ENCODE results near the gene SLC5A3.

GRCh38 chr21:34075091-34075425 lies 1.7 kb downstream of the SLC5A3 start:
- no peak for TF ChIP-seq POLR2A (IDR thresholded peaks at IDR 0.05)
- TF ChIP-seq CTCF (IDR thresholded peaks at IDR 0.05) = no peak
